Left lung (tissue), 10 donors: Measurements from ENCODE around the gene CAV1. TPM values are rescaled to one million over a fixed set of nuclear protein-coding genes. Genes with fewer than 3 reads are reported as not detected.

ENCODE experiments used
- ATAC-seq: fragments of 200-7000 bp; cut with Tn5 transposase; one replicate; pipeline ENCODE4 v1.9.1; 2020; ENCODE audit warnings: moderate library complexity
- DNase-seq, 4 donors: peaks; one replicate each; pipeline ENCODE4 v3.0.0-alpha.2; 2013 to 2020
- H3K27ac ChIP-seq, 2 donors: fragments of 200-600 bp; sonication (generic) in 1 of 2; one replicate each; pipeline versions ENCODE4 v1.5.0 to v1.8.0; 2020 to 2021
- H3K27me3 ChIP-seq, 2 donors: fragments of 200-600 bp; sonication (generic) in 1 of 2; one replicate each; pipeline versions ENCODE4 v1.5.0 to v1.8.0; 2020 to 2021
- H3K36me3 ChIP-seq, 2 donors: fragments of 200-600 bp; sonication (generic) in 1 of 2; one replicate each; pipeline versions ENCODE4 v1.5.0 to v1.8.0; 2020 to 2021
- H3K4me1 ChIP-seq, 2 donors: fragments of 200-600 bp; one replicate each; pipeline ENCODE4 v1.8.0; 2021
- H3K4me3 ChIP-seq, 2 donors: fragments of 200-600 bp; sonication (generic) in 1 of 2; one replicate each; pipeline versions ENCODE4 v1.5.0 to v1.8.0; 2020 to 2021; ENCODE audit warnings: mild to moderate bottlenecking in 1 of 2
- H3K9me3 ChIP-seq, 2 donors: fragments of 200-600 bp; sonication (generic) in 1 of 2; one replicate each; pipeline versions ENCODE4 v1.5.0 to v1.8.0; 2020 to 2021
- CTCF ChIP-seq, 2 donors: fragments of 200-600 bp; sonication (generic) in 1 of 2; IDR thresholded peaks; one replicate each; pipeline versions ENCODE4 v1.5.0 to v1.8.0; 2021; ENCODE audit warnings: antibody characterized with exemption in 2 of 2
- intact Hi-C, 2 donors: fragments of 100-400 bp; cut with DNase I; formaldehyde crosslinking; loops; one replicate each; pipeline versions ENCODE4 v1.11.2 to v1.14.2; 2022
- polyA plus RNA-seq, 6 donors: library from polyadenylated mRNA; unstranded; fragments of 120-200 nt; gene quantifications; one replicate each; pipeline ENCODE4 v1.2.1, GENCODE V29; 2013; ENCODE audit not compliant: insufficient read length in 6 of 6
- total RNA-seq, 2 donors: library from RNA; stranded (reverse); fragmentation: NEBNext Ultra II Directional; extraction: Animal tissue kit (Norgen Biotek cat#: 25700); gene quantifications; one replicate each; pipeline ENCODE4 v1.2.1, GENCODE V29; 2021
- donor health status: DM: no; HTN: yes; CAD: no.
- donor health status: DM: no; HTN: no; CAD: no.

CAV1 gene
- total and polyA plus RNA-seq, 8 donors = 332 to 520 (median 402) TPM

- Histone ChIP-seq H3K4me3 (no peak overlapping the region), H3K36me3 (peaks cover 0 to 17% of the 10 kb centered on the region in 2 donors), H3K9me3 (no peaks in the 10 kb centered on the region), H3K27ac (no peak overlapping the region), H3K27me3 (no peaks in the 10 kb centered on the region), H3K4me1 (no peaks in the 10 kb centered on the region)
- DNase-seq = no peak
- no peak for TF ChIP-seq CTCF (IDR thresholded peaks at IDR 0.05)
- intact Hi-C loops = no loop called here
- no peak for ATAC-seq
These were observed 37.8 kb downstream of the CAV1 start for GRCh38 chr7:116562529-116563121.

GRCh38 chr7:116565981-116566380 is 41.1 kb downstream of the CAV1 start:
- ATAC-seq = no peak
- TF ChIP-seq CTCF (IDR thresholded peaks at IDR 0.05) = no peak
- no peaks in the 10 kb centered on the region for H3K36me3 ChIP-seq
- no peak for DNase-seq
- no peaks in the 10 kb centered on the region for H3K27me3 ChIP-seq
- H3K9me3 ChIP-seq = no peaks in the 10 kb centered on the region
- peaks cover 0 to 5% of the 10 kb centered on the region in 2 donors for H3K4me1 ChIP-seq
- H3K4me3 ChIP-seq = no peak overlapping the region
- intact Hi-C loops = no loop called here
- no peak overlapping the region for H3K27ac ChIP-seq

- TF ChIP-seq CTCF (IDR thresholded peaks at IDR 0.05) = no peak
- ATAC-seq = no peak
- no peak overlapping the region for H3K27ac ChIP-seq
- H3K4me3 ChIP-seq = no peak overlapping the region
- no peaks in the 10 kb centered on the region for H3K27me3 ChIP-seq
- H3K9me3 ChIP-seq = no peaks in the 10 kb centered on the region
- no peaks in the 10 kb centered on the region for H3K36me3 ChIP-seq
- no peak for DNase-seq
- intact Hi-C loops = no loop called here
- H3K4me1 ChIP-seq = peaks cover 4 to 11% of the 10 kb centered on the region in 2 donors
These were observed 41.8 kb downstream of the CAV1 start for GRCh38 chr7:116566666-116567065.

- peaks cover 4 to 25% of the 10 kb centered on the region in 2 donors for H3K4me1 ChIP-seq
- H3K36me3 ChIP-seq = no peaks in the 10 kb centered on the region
- H3K4me3 ChIP-seq = no peak overlapping the region
- no peak for TF ChIP-seq CTCF (IDR thresholded peaks at IDR 0.05)
- intact Hi-C loops = no loop called here
- no peaks in the 10 kb centered on the region for H3K27me3 ChIP-seq
- no peak overlapping the region for H3K27ac ChIP-seq
- no peak for DNase-seq
- ATAC-seq = no peak
- H3K9me3 ChIP-seq = no peaks in the 10 kb centered on the region
These were observed 44.9 kb downstream of the CAV1 start for GRCh38 chr7:116569737-116570136.

- ATAC-seq (no peak), DNase-seq (no peak)
- Histone ChIP-seq H3K36me3 (no peaks in the 10 kb centered on the region), H3K4me1 (peaks cover 4 to 31% of the 10 kb centered on the region in 2 donors), H3K4me3 (no peak overlapping the region), H3K27ac (no peak overlapping the region), H3K27me3 (no peaks in the 10 kb centered on the region), H3K9me3 (no peaks in the 10 kb centered on the region)
- intact Hi-C loops = no loop called here
- TF ChIP-seq CTCF (IDR thresholded peaks at IDR 0.05) = no peak
These were observed 45.5 kb downstream of the CAV1 start for GRCh38 chr7:116570306-116570705.
